H1 (cell line): ENCODE results near the gene EN1. TPM values are rescaled to one million over a fixed set of nuclear protein-coding genes. Genes with fewer than 3 reads are reported as not detected.

ENCODE experiments used
- CTCF ChIA-PET: fragments of 300-600 bp; sonication (Branson Sonifier 250); formaldehyde crosslinking; loops from one replicate; lab custom pipeline; 2021; ENCODE audit not compliant: partially characterized antibody; lab: Charles Lee
- POLR2A ChIA-PET: fragments of 300-600 bp; sonication (Branson Sonifier 250); formaldehyde crosslinking; loops from one replicate; lab custom pipeline; 2021; ENCODE audit warnings: inconsistent platforms; ENCODE audit not compliant: partially characterized antibody; lab: Charles Lee
- DNase-seq, 2 experiments: peaks; one replicate each; pipeline versions ENCODE4 v3.0.0 to v3.0.0-alpha.2; 2010 to 2022; ENCODE audit warnings: low spot score in 2 of 2, low read depth in 1 of 2, mixed read lengths in 1 of 2
- FAIRE-seq: peaks from 2 replicates; lab custom pipeline; 2011; peaks lifted over from hg19 to GRCh38; lab: Jason Lieb, UNC
- H2AFZ ChIP-seq: 2 replicates; pipeline ENCODE4 v1.8.1; 2012; ENCODE audit warnings: low read length, inconsistent platforms
- H2AK5ac ChIP-seq: 2 replicates; pipeline ENCODE4 v1.6.1; 2013; ENCODE audit warnings: low read depth, low read length
- H2BK120ac ChIP-seq: replicated peaks from 2 replicates; pipeline ENCODE3; 2013; ENCODE audit warnings: low read depth, low read length, inconsistent platforms
- H2BK12ac ChIP-seq: 2 replicates; pipeline ENCODE4 v1.6.1; 2013; ENCODE audit warnings: low read depth, low read length
- H2BK15ac ChIP-seq: 2 replicates; pipeline ENCODE4 v1.6.1; 2013; ENCODE audit warnings: low read length
- H2BK20ac ChIP-seq: 2 replicates; pipeline ENCODE4 v1.6.1; 2013; ENCODE audit warnings: low read length
- H2BK5ac ChIP-seq: 2 replicates; pipeline ENCODE4 v1.6.1; 2013; ENCODE audit warnings: low read depth, low read length
- H3K14ac ChIP-seq: 2 replicates; pipeline ENCODE4 v1.6.1; 2013; ENCODE audit warnings: inconsistent platforms; ENCODE audit not compliant: insufficient read length
- H3K18ac ChIP-seq: 2 replicates; pipeline ENCODE4 v1.6.1; 2013; ENCODE audit warnings: low read length; ENCODE audit errors: extremely low read depth
- H3K23ac ChIP-seq: 2 replicates; pipeline ENCODE4 v1.6.1; 2013; ENCODE audit warnings: inconsistent platforms; ENCODE audit not compliant: insufficient read length
- H3K23me2 ChIP-seq: 2 replicates; pipeline ENCODE4 v1.6.1; 2013; ENCODE audit warnings: low read depth, low read length
- H3K27ac ChIP-seq: 2 replicates; pipeline ENCODE4 v1.6.1; 2011; ENCODE audit warnings: low read depth, low read length, inconsistent platforms
- H3K27me3 ChIP-seq, 4 experiments: replicated peaks in 1 of 4; 1 replicate in 1 of 4; 2 replicates in 3 of 4; pipeline versions ENCODE4 v1.6.1 to v1.8.1; 2011 to 2013; ENCODE audit warnings: low read length in 3 of 4, mild to moderate bottlenecking in 3 of 4, inconsistent platforms in 2 of 4, mixed read lengths in 2 of 4, moderate library complexity in 1 of 4; ENCODE audit not compliant: control insufficient read depth in 3 of 4, insufficient read depth in 3 of 4; ENCODE audit errors: extremely low read depth in 1 of 4
- H3K36me3 ChIP-seq, 4 experiments: 2 replicates each; pipeline versions ENCODE4 v1.6.1 to v1.8.1; 2011 to 2013; ENCODE audit warnings: mild to moderate bottlenecking in 4 of 4, low read length in 3 of 4, moderate library complexity in 2 of 4, control low read depth in 1 of 4, inconsistent platforms in 1 of 4; ENCODE audit not compliant: insufficient read depth in 4 of 4, control insufficient read depth in 2 of 4
- H3K4ac ChIP-seq: replicated peaks from 2 replicates; pipeline ENCODE3; 2013; ENCODE audit warnings: low read length, low read depth, mixed read lengths, inconsistent platforms; ENCODE audit not compliant: insufficient read length
- H3K4me1 ChIP-seq, 4 experiments: replicated peaks in 1 of 4; 1 replicate in 1 of 4; 2 replicates in 3 of 4; pipeline versions ENCODE4 v1.6.1 to v1.8.1; 2011 to 2013; ENCODE audit warnings: low read length in 3 of 4, inconsistent platforms in 2 of 4, mixed read lengths in 1 of 4; ENCODE audit not compliant: insufficient read depth in 4 of 4, control insufficient read depth in 3 of 4
- H3K4me2 ChIP-seq, 2 experiments: 2 replicates each; pipeline versions ENCODE4 v1.6.1 to v1.8.1; 2011 to 2013; ENCODE audit warnings: low read depth in 2 of 2, low read length in 2 of 2, control low read depth in 1 of 2, inconsistent platforms in 1 of 2, mild to moderate bottlenecking in 1 of 2; ENCODE audit not compliant: insufficient read depth in 1 of 2
- H3K4me3 ChIP-seq, 4 experiments: fragments of 200-600, 300-600 bp in 1 of 4; sonication (generic), shearing (Covaris generic), sonication (Bioruptor Twin) in 1 of 4; 2 replicates each; pipeline versions ENCODE4 v1.5.1 to v1.8.1; 2011 to 2016; ENCODE audit warnings: low read length in 4 of 4, low read depth in 3 of 4, control low read depth in 2 of 4, inconsistent platforms in 2 of 4, mild to moderate bottlenecking in 2 of 4, mixed read lengths in 1 of 4, moderate library complexity in 1 of 4; ENCODE audit not compliant: insufficient read depth in 2 of 4; ENCODE audit errors: extremely low read depth in 1 of 4
- H3K56ac ChIP-seq: replicated peaks from 2 replicates; pipeline ENCODE3; 2013; ENCODE audit warnings: low read depth, mild to moderate bottlenecking, mixed read lengths, low read length, inconsistent platforms; ENCODE audit not compliant: insufficient read length
- H3K79me1 ChIP-seq: 2 replicates; pipeline ENCODE4 v1.6.1; 2013; ENCODE audit warnings: low read depth, low read length, control low read depth
- H3K79me2 ChIP-seq, 2 experiments: 2 replicates each; pipeline versions ENCODE4 v1.6.1 to v1.8.1; 2012 to 2013; ENCODE audit warnings: low read length in 2 of 2, mild to moderate bottlenecking in 2 of 2, inconsistent platforms in 1 of 2; ENCODE audit not compliant: insufficient read depth in 2 of 2, control insufficient read depth in 1 of 2
- H3K9ac ChIP-seq, 4 experiments: replicated peaks in 1 of 4; 1 replicate in 1 of 4; 2 replicates in 3 of 4; pipeline versions ENCODE4 v1.6.1 to v1.8.1; 2011 to 2013; ENCODE audit warnings: low read depth in 3 of 4, low read length in 3 of 4, control low read depth in 2 of 4, mild to moderate bottlenecking in 2 of 4, moderate library complexity in 2 of 4, inconsistent platforms in 1 of 4; ENCODE audit errors: extremely low read depth in 1 of 4
- H3K9me3 ChIP-seq, 2 experiments: 2 replicates each; pipeline versions ENCODE4 v1.6.1 to v1.8.1; 2012 to 2013; ENCODE audit warnings: mild to moderate bottlenecking in 2 of 2, moderate library complexity in 2 of 2, control low read depth in 1 of 2, inconsistent platforms in 1 of 2, low read depth in 1 of 2, low read length in 1 of 2, mixed read lengths in 1 of 2; ENCODE audit not compliant: insufficient read depth in 2 of 2
- H4K20me1 ChIP-seq, 2 experiments: replicated peaks in 1 of 2; 2 replicates each; pipeline versions ENCODE3 to v1.8.1; 2011 to 2013; ENCODE audit warnings: inconsistent platforms in 2 of 2, low read length in 2 of 2, mild to moderate bottlenecking in 1 of 2; ENCODE audit not compliant: insufficient read depth in 2 of 2, control insufficient read depth in 1 of 2
- H4K5ac ChIP-seq: 2 replicates; pipeline ENCODE4 v1.6.1; 2013; ENCODE audit warnings: low read length, low read depth, mixed read lengths, inconsistent platforms; ENCODE audit not compliant: insufficient read length
- H4K8ac ChIP-seq: 2 replicates; pipeline ENCODE4 v1.8.0; 2013; ENCODE audit warnings: mild to moderate bottlenecking, moderate library complexity, low read length, inconsistent platforms; ENCODE audit not compliant: insufficient read depth; ENCODE audit errors: extremely low read depth
- H4K91ac ChIP-seq: replicated peaks from 2 replicates; pipeline ENCODE3; 2013; ENCODE audit warnings: low read length, mixed read lengths, inconsistent platforms; ENCODE audit not compliant: insufficient read length
- ATF2 ChIP-seq: IDR thresholded peaks from 2 replicates; pipeline ENCODE4 v1.6.1; 2012; ENCODE audit warnings: low read length, inconsistent platforms
- GTF2F1 ChIP-seq: IDR thresholded peaks from 2 replicates; pipeline ENCODE4 v1.6.1; 2012; ENCODE audit warnings: low read depth, low read length, improper control_type of control experiment, borderline replicate concordance
- MAFK ChIP-seq: IDR thresholded peaks from 2 replicates; pipeline ENCODE4 v1.6.1; 2012; ENCODE audit warnings: low read depth, mild to moderate bottlenecking, improper control_type of control experiment, low read length
- POLR2AphosphoS5 ChIP-seq: IDR thresholded peaks from 2 replicates; pipeline ENCODE4 v1.6.1; 2011; ENCODE audit warnings: low read depth, low read length
- RNF2 ChIP-seq: fragments of 200-900, 300-1000 bp; sonication (generic); IDR thresholded peaks from 2 replicates; pipeline ENCODE4 v1.7.1; 2016; ENCODE audit warnings: borderline replicate concordance, low read depth, mild to moderate bottlenecking, antibody characterized with exemption, low read length; ENCODE audit not compliant: poor library complexity, severe bottlenecking; ENCODE audit errors: missing control alignments
- SP1 ChIP-seq: IDR thresholded peaks from 2 replicates; pipeline ENCODE4 v1.6.1; 2011; ENCODE audit warnings: low read depth, low read length
- SUZ12 ChIP-seq: fragments of 200-600 bp; sonication (generic); IDR thresholded peaks from 2 replicates; pipeline ENCODE4 v1.6.1; 2012; ENCODE audit warnings: mild to moderate bottlenecking, inconsistent platforms, low read length, moderate library complexity, mixed read lengths
- TCF12 ChIP-seq: IDR thresholded peaks from 2 replicates; pipeline ENCODE4 v1.6.1; 2011; ENCODE audit warnings: low read depth, mild to moderate bottlenecking, low read length
- ZNF274 ChIP-seq: IDR thresholded peaks from 2 replicates; pipeline ENCODE4 v1.7.0; 2012; ENCODE audit warnings: low read length, borderline replicate concordance; ENCODE audit errors: extremely low read depth
- WGBS, 2 experiments: shearing (Covaris generic) in 1 of 2; methylation state at CpG; one replicate each; pipeline versions ENCODE4 v1.1.6 to v1.1.7; 2013 to 2015; ENCODE audit warnings: low lambda C conversion rate in 2 of 2, mixed read lengths in 2 of 2, inconsistent platforms in 1 of 2, low coverage in 1 of 2, missing lambda C conversion rate in 1 of 2; ENCODE audit not compliant: insufficient replicate concordance in 2 of 2, insufficient coverage in 1 of 2, insufficient read length in 1 of 2; ENCODE audit errors: extremely low coverage in 1 of 2, missing lambda C conversion rate in 1 of 2; 5-methylcytosine and 5-hydroxymethylcytosine counted together
- polyA plus RNA-seq, 7 experiments: library from polyadenylated mRNA; depleted of rRNA in 3 of 7; stranded (reverse) in 5 of 7; unstranded in 2 of 7; fragments of >200 nt in 5 of 7; fragments of 200-250 nt in 2 of 7; gene quantifications; 1 replicate in 5 of 7; 2 replicates in 1 of 7; 4 replicates in 1 of 7; pipeline versions ENCODE4 v1.2.1 to v1.2.3, GENCODE V29; 2011 to 2013; ENCODE audit warnings: missing spikeins in 2 of 7, mixed read lengths in 2 of 7
- total RNA-seq: library from RNA; stranded (reverse); fragmentation: NEBNext Ultra II Directional; extraction: Animal tissue kit (Norgen Biotek cat#: 25700); gene quantifications from 2 replicates; pipeline ENCODE4 v1.2.1, GENCODE V29; 2021
- TF ChIP-seq, protein P1 (sequence below): IDR thresholded peaks from 2 replicates; pipeline ENCODE4 v1.6.1; 2012; ENCODE audit warnings: inconsistent platforms

The EN1 gene
- total and polyA plus RNA-seq, 2 of the 8 experiments (the other 6 are each of a cell fraction or from before 2014, with no cell fraction given), result not detected

DNA sequence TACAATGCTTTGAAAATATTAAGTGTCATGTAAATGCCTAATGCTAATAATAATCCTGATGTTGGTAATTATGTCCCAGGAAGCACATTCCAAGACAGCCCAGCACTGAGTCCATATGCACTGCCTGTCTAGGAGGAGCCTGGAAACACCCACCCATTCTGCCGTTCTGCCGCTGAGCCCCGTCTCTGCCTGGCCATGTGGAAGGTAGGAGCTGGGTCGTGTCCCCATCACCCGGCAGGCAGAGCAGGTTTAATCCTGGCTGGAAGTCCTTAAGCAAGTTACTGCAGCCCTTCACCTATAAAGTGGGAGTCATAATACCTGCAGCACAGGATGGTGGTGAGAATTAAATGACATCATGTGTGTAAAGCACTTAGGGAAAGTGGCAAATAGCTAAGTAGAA, 13.1 kb upstream of the EN1 start:
- POLR2A ChIA-PET, result interaction anchor here (0.8 kb wide), 1 partner anchor 10 kb away, joined by 3 read pairs; no protein-coding TSS in a partner anchor
- Histone ChIP-seq H2AFZ (no peak overlapping the region), H3K4me2 (no peak overlapping the region; a peak in 1 of 4 replicates), H3K56ac (no peak overlapping the region), H4K8ac (no peak overlapping the region), H3K9me3 (no peaks in the 10 kb centered on the region), H2BK12ac (no peak overlapping the region), H3K23ac (no peak overlapping the region), H4K5ac (no peak overlapping the region), H3K36me3 (peaks cover 0 to 6% (median 0%) of the 10 kb centered on the region in 4 experiments; a peak in 1 of 8 replicates), H3K4me1 (peaks cover 0 to 32% (median 25%) of the 10 kb centered on the region in 4 experiments; a peak in 6 of 7 replicates), H2BK20ac (no peak overlapping the region), H3K23me2 (peaks cover 2% of the 10 kb centered on the region; the same call in 1 of the 2 replicates), H4K20me1 (peaks cover 3 to 5% of the 10 kb centered on the region in 2 experiments), H2BK5ac (no peak overlapping the region), H3K4ac (no peak overlapping the region), H3K9ac (no peak overlapping the region), H2BK15ac (no peak overlapping the region), H2BK120ac (no peak overlapping the region), H2AK5ac (no peak overlapping the region), H3K14ac (no peak overlapping the region), H3K4me3 (no peak overlapping the region), H3K79me2 (no peaks in the 10 kb centered on the region), H3K18ac (no peak overlapping the region), H3K27ac (no peak overlapping the region), H3K27me3 (peaks cover 51 to 73% (median 63%) of the 10 kb centered on the region in 4 experiments), H3K79me1 (no peaks in the 10 kb centered on the region), H4K91ac (no peak overlapping the region)
- CTCF ChIA-PET, result interaction anchor here (0.6 to 2.1 kb wide), 17 partner anchors 9 to 814 kb away, joined by 3 to 7 read pairs (median 3); no protein-coding TSS in a partner anchor
- no peak for DNase-seq
- FAIRE-seq, result no peak
- 45% methylated on average over 5 of the region's 5 CpGs; no CpG with 5 or more reads in 1 of the 2 experiments for WGBS, 2 experiments
- no peak for TF ChIP-seq RNF2
- no peak for TF ChIP-seq TCF12
- no peak; the same call in 1 of the 2 replicates for TF ChIP-seq SUZ12
- no peak for TF ChIP-seq POLR2AphosphoS5
- TF ChIP-seq, protein P1, sequence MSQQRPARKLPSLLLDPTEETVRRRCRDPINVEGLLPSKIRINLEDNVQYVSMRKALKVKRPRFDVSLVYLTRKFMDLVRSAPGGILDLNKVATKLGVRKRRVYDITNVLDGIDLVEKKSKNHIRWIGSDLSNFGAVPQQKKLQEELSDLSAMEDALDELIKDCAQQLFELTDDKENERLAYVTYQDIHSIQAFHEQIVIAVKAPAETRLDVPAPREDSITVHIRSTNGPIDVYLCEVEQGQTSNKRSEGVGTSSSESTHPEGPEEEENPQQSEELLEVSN, result no peak
- no peak for TF ChIP-seq ATF2
- TF ChIP-seq GTF2F1, result no peak
- TF ChIP-seq MAFK, result no peak
- no peak for TF ChIP-seq SP1
- no peak for TF ChIP-seq ZNF274
